ENCODE results near the gene BRF1.

BRF1 gene

DNA sequence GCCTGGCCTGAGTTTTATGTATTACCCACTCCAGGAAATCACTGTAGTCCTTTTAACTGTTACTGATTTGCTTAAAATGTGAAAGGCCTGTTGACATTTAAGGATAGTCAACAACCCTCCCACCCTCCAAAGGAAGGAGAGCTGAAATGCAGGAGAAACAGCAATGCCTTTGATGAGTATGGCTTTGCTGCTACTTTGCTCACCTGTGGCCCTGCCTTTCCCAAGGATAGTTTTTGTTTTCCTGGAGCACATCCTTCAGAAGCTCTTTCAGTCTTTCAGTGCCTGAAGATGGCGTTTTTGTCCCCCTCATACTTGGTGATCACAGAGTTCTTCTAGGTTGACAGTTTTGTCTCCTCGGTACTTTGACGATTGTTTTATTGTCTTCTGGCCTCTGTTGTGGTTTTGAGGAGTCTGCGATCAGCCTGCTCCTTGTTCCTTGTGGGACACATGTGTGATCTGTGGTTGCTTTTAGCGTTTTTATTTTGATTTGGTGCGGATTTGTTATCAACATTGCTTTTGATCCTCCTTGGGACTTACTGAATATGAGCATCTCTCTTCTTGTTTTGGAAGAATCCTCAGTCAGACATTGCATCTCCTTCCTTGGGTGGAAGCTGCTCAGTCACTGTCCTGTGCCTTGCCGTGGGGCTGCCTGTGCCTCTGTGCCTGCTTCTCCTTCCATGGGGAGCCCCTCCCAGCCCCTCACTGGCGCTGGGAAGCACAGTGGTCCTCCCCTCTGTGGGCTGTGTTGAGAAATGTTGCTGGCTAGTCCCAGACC lies 31.0 kb upstream of the BRF1 start:
- Histone ChIP-seq H3K36me3 (ENCODE audit: control insufficient read depth, low read length) (no peaks in the 10 kb centered on the region), H3K9me2 (replicated peaks; ENCODE audit: control insufficient read depth, low read length) (no peaks in the 10 kb centered on the region), H3F3A (ENCODE audit: control insufficient read depth, insufficient read depth) (no peaks in the 10 kb centered on the region), H3K4me3 (ENCODE audit: low read length) (no peak overlapping the region), H3K27ac (ENCODE audit: low read depth, low read length) (no peak overlapping the region), H3K4me1 (ENCODE audit: control insufficient read depth, low read length) (no peaks in the 10 kb centered on the region), H3K27me3 (ENCODE audit: control insufficient read depth, low read length) (no peaks in the 10 kb centered on the region), H3K79me2 (ENCODE audit: control insufficient read depth, low read length) (no peaks in the 10 kb centered on the region), H3K4me2 (ENCODE audit: low read length) (no peak overlapping the region), H3K9me3 (ENCODE audit: control insufficient read depth, insufficient read depth, low read length) (no peaks in the 10 kb centered on the region), H4K20me1 (ENCODE audit: control insufficient read depth, insufficient read depth, low read depth, low read length) (no peaks in the 10 kb centered on the region)
- no peak for TF ChIP-seq EZH2phosphoT487 (IDR thresholded peaks at IDR 0.05; ENCODE audit: borderline replicate concordance, low read length)
- TF ChIP-seq, protein P1, sequence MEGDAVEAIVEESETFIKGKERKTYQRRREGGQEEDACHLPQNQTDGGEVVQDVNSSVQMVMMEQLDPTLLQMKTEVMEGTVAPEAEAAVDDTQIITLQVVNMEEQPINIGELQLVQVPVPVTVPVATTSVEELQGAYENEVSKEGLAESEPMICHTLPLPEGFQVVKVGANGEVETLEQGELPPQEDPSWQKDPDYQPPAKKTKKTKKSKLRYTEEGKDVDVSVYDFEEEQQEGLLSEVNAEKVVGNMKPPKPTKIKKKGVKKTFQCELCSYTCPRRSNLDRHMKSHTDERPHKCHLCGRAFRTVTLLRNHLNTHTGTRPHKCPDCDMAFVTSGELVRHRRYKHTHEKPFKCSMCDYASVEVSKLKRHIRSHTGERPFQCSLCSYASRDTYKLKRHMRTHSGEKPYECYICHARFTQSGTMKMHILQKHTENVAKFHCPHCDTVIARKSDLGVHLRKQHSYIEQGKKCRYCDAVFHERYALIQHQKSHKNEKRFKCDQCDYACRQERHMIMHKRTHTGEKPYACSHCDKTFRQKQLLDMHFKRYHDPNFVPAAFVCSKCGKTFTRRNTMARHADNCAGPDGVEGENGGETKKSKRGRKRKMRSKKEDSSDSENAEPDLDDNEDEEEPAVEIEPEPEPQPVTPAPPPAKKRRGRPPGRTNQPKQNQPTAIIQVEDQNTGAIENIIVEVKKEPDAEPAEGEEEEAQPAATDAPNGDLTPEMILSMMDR (IDR thresholded peaks at IDR 0.05; ENCODE audit: low read depth, low read length, poor library complexity, severe bottlenecking) = no peak

DNA sequence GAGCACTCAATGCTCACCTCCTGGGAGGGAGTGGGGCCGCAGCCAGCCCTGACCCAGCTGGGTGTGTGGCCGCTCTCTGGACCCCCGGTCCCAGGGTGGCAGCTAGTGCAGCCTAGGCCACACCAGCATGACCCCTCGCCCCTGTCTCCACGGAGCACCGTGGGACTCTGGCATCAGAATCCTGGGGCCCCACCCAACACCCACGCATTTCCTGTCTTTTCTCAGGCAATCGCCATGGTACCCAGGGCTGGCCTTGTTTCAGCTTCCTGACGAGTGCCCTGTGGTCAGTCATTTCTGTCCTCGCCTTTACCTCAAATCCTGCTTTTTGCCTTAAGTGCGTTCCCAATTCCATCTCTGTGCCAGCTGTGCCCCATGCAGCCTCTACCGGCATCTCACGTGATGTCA lies 29.7 kb upstream of the BRF1 start:
- Histone ChIP-seq H3K9me2 (replicated peaks; ENCODE audit: control insufficient read depth, low read length) (no peaks in the 10 kb centered on the region), H4K20me1 (ENCODE audit: control insufficient read depth, insufficient read depth, low read depth, low read length) (no peaks in the 10 kb centered on the region), H3K27ac (ENCODE audit: low read depth, low read length) (no peak overlapping the region), H3K27me3 (ENCODE audit: control insufficient read depth, low read length) (no peaks in the 10 kb centered on the region), H3K4me2 (ENCODE audit: low read length) (no peak overlapping the region), H3K4me1 (ENCODE audit: control insufficient read depth, low read length) (no peaks in the 10 kb centered on the region), H3K4me3 (ENCODE audit: low read length) (no peak overlapping the region), H3K79me2 (ENCODE audit: control insufficient read depth, low read length) (no peaks in the 10 kb centered on the region), H3K36me3 (ENCODE audit: control insufficient read depth, low read length) (no peaks in the 10 kb centered on the region), H3F3A (ENCODE audit: control insufficient read depth, insufficient read depth) (no peaks in the 10 kb centered on the region), H3K9me3 (ENCODE audit: control insufficient read depth, insufficient read depth, low read length) (no peaks in the 10 kb centered on the region)
- TF ChIP-seq EZH2phosphoT487 (IDR thresholded peaks at IDR 0.05; ENCODE audit: borderline replicate concordance, low read length) = no peak
- TF ChIP-seq, protein P1 (IDR thresholded peaks at IDR 0.05; ENCODE audit: low read depth, low read length, poor library complexity, severe bottlenecking) = no peak

DNA sequence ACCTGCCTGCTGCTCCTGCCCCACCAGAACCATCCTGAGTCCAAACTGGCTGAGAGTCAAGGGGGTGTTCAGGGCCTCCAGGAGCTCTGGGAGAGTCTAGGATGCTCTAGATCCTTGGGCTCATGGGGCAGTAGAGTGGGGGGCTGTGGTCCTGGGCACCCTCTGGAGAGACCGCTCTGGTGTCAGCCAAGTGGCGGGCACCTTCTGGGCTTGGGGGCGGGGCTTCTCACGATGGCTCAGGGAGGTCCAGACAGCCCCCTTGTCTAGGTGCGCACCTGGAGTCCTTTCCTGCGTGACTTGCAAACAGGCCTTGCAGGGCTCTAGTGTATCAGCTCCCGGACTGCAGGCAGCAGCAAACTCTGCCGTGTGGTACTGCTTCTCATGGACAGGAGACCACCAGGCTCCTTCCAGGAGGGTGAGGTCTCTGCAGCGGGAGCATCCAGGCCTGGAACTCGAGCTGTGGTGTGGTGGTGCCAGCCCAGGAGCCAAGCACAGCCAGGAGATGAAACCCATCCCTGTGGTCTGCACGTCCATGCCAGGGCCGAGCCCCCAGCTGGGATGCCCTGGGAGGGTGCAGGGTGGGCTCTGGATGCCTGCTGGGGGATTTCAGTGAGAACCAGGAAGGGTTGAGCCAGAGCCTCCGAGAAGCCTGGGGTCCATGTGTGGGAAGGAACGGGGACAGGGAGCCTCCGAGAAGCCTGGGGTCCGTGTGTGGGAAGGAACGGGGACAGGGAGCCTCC lies 28.8 kb upstream of the BRF1 start:
- Histone ChIP-seq H3K4me3 (ENCODE audit: low read length) (no peak overlapping the region), H3K9me3 (ENCODE audit: control insufficient read depth, insufficient read depth, low read length) (no peaks in the 10 kb centered on the region), H3K27ac (ENCODE audit: low read depth, low read length) (no peak overlapping the region), H4K20me1 (ENCODE audit: control insufficient read depth, insufficient read depth, low read depth, low read length) (no peaks in the 10 kb centered on the region), H3K27me3 (ENCODE audit: control insufficient read depth, low read length) (no peaks in the 10 kb centered on the region), H3K4me1 (ENCODE audit: control insufficient read depth, low read length) (no peaks in the 10 kb centered on the region), H3K9me2 (replicated peaks; ENCODE audit: control insufficient read depth, low read length) (no peaks in the 10 kb centered on the region), H3K36me3 (ENCODE audit: control insufficient read depth, low read length) (no peaks in the 10 kb centered on the region), H3K4me2 (ENCODE audit: low read length) (no peak overlapping the region), H3F3A (ENCODE audit: control insufficient read depth, insufficient read depth) (no peaks in the 10 kb centered on the region), H3K79me2 (ENCODE audit: control insufficient read depth, low read length) (no peaks in the 10 kb centered on the region)
- TF ChIP-seq EZH2phosphoT487 (IDR thresholded peaks at IDR 0.05; ENCODE audit: borderline replicate concordance, low read length) = no peak
- TF ChIP-seq, protein P1 (IDR thresholded peaks at IDR 0.05; ENCODE audit: low read depth, low read length, poor library complexity, severe bottlenecking) = no peak

All from DOHH2 (cell line).